ENCODE measurements around the gene TM9SF2. TPM values are rescaled to one million over a fixed set of nuclear protein-coding genes. Genes with fewer than 3 reads are reported as not detected.

Gene TM9SF2
- total RNA-seq, 1 donor from 2014 or later, result 122 TPM

- H3K27me3 Mint-ChIP-seq (ENCODE audit: unreplicated experiment), result no peaks in the 10 kb centered on the region
- H3K36me3 Mint-ChIP-seq (ENCODE audit: unreplicated experiment), result peaks cover 1% of the 10 kb centered on the region
- peak overlapping the region; percentile 96 for H3K4me3 Mint-ChIP-seq (ENCODE audit: unreplicated experiment)
- TF ChIP-seq CTCF (IDR thresholded peaks at IDR 0.05), result no peak
- peaks cover 60% of the 10 kb centered on the region for H3K4me1 Mint-ChIP-seq (ENCODE audit: unreplicated experiment)
- H3K9me3 Mint-ChIP-seq (ENCODE audit: unreplicated experiment), result no peaks in the 10 kb centered on the region
- H3K27ac Mint-ChIP-seq (ENCODE audit: unreplicated experiment), result peak overlapping the region; percentile 93
- DNase-seq (ENCODE audit: extremely low spot score, unreplicated experiment), result no peak
These were observed 603 bp downstream of the TM9SF2 start for GRCh38 chr13:99501848-99502301.

GRCh38 chr13:99505814-99506269, 4.6 kb downstream of the TM9SF2 start:
- H3K27ac Mint-ChIP-seq (ENCODE audit: unreplicated experiment), result peak overlapping the region; percentile 68
- no peak overlapping the region for H3K4me3 Mint-ChIP-seq (ENCODE audit: unreplicated experiment)
- peaks cover 36% of the 10 kb centered on the region for H3K4me1 Mint-ChIP-seq (ENCODE audit: unreplicated experiment)

GRCh38 chr13:99506634-99507033, 5.4 kb downstream of the TM9SF2 start:
- no peak for TF ChIP-seq CTCF (IDR thresholded peaks at IDR 0.05)
- H3K36me3 Mint-ChIP-seq (ENCODE audit: unreplicated experiment), result peaks cover 14% of the 10 kb centered on the region
- no peak overlapping the region for H3K27ac Mint-ChIP-seq (ENCODE audit: unreplicated experiment)
- no peak for DNase-seq (ENCODE audit: extremely low spot score, unreplicated experiment)
- no peaks in the 10 kb centered on the region for H3K27me3 Mint-ChIP-seq (ENCODE audit: unreplicated experiment)
- H3K4me3 Mint-ChIP-seq (ENCODE audit: unreplicated experiment), result no peak overlapping the region
- peaks cover 42% of the 10 kb centered on the region for H3K4me1 Mint-ChIP-seq (ENCODE audit: unreplicated experiment)
- H3K9me3 Mint-ChIP-seq (ENCODE audit: unreplicated experiment), result no peaks in the 10 kb centered on the region

More at GRCh38 chr13:99505814-99506269, 4.6 kb downstream of the TM9SF2 start:
- H3K9me3 Mint-ChIP-seq (ENCODE audit: unreplicated experiment), result no peaks in the 10 kb centered on the region
- H3K36me3 Mint-ChIP-seq (ENCODE audit: unreplicated experiment), result peaks cover 15% of the 10 kb centered on the region
- H3K27me3 Mint-ChIP-seq (ENCODE audit: unreplicated experiment), result no peaks in the 10 kb centered on the region
- DNase-seq (ENCODE audit: extremely low spot score, unreplicated experiment), result no peak
- TF ChIP-seq CTCF (IDR thresholded peaks at IDR 0.05), result peak; percentile 53

GRCh38 chr13:99507054-99507453, 5.8 kb downstream of the TM9SF2 start:
- Mint-ChIP-seq H3K36me3 (ENCODE audit: unreplicated experiment) (peaks cover 14% of the 10 kb centered on the region), H3K9me3 (ENCODE audit: unreplicated experiment) (no peaks in the 10 kb centered on the region), H3K27me3 (ENCODE audit: unreplicated experiment) (no peaks in the 10 kb centered on the region), H3K4me3 (ENCODE audit: unreplicated experiment) (no peak overlapping the region), H3K27ac (ENCODE audit: unreplicated experiment) (no peak overlapping the region), H3K4me1 (ENCODE audit: unreplicated experiment) (peaks cover 45% of the 10 kb centered on the region)
- TF ChIP-seq CTCF (IDR thresholded peaks at IDR 0.05), result no peak
- no peak for DNase-seq (ENCODE audit: extremely low spot score, unreplicated experiment)

- Mint-ChIP-seq H3K9me3 (ENCODE audit: unreplicated experiment) (no peaks in the 10 kb centered on the region), H3K27me3 (ENCODE audit: unreplicated experiment) (no peaks in the 10 kb centered on the region), H3K4me3 (ENCODE audit: unreplicated experiment) (no peak overlapping the region), H3K4me1 (ENCODE audit: unreplicated experiment) (peaks cover 45% of the 10 kb centered on the region), H3K36me3 (ENCODE audit: unreplicated experiment) (peaks cover 14% of the 10 kb centered on the region), H3K27ac (ENCODE audit: unreplicated experiment) (no peak overlapping the region)
- no peak for TF ChIP-seq CTCF (IDR thresholded peaks at IDR 0.05)
- no peak for DNase-seq (ENCODE audit: extremely low spot score, unreplicated experiment)
These were observed 6.3 kb downstream of the TM9SF2 start for GRCh38 chr13:99507551-99507950.

All from osteocyte (in vitro differentiated cells).